Esophagus mucosa (tissue), 1 donor: ENCODE data around the gene CAMK1D. TPM values are rescaled to one million over a fixed set of nuclear protein-coding genes. Genes with fewer than 3 reads are reported as not detected.

ENCODE experiments used
- ATAC-seq: fragments of 200-7000 bp; cut with Tn5 transposase; one replicate; pipeline ENCODE4 v1.9.1; 2020
- total RNA-seq: library from RNA; stranded (reverse); gene quantifications from one replicate; pipeline ENCODE4 v1.2.4, GENCODE V29; 2023
- donor health status: DM: yes; HTN: yes; CAD: no.

The CAMK1D gene
- total RNA-seq, 1 donor from 2014 or later = 10.7 TPM

GRCh38 chr10:12566161-12567115 is 217.1 kb downstream of the CAMK1D start:
- ATAC-seq = no peak

GRCh38 chr10:12568391-12569009 is 219.2 kb downstream of the CAMK1D start:
- ATAC-seq = no peak

DNA sequence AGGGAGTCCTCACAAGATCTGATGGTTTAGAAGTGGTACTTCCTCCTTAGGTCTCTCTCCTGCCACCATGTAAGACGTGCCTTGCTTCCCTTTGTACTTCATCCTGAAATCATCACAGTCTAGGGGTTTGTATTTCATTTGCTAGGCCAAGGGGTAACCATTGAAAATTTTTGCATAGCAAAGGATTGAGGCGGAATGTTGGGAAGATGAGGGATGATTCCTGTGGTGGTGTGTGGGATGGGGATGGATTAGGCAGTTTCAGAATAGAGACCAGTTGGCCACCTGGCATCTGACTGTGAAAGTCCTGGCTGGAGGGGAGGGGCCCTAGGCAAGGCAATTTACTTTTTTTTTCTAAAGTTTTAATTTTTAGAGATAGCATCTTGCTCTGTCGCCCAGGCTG is 222.9 kb downstream of the CAMK1D start:
- ATAC-seq = no peak

- no peak for ATAC-seq
These were observed 228.3 kb downstream of the CAMK1D start for GRCh38 chr10:12577610-12578009.

- no peak for ATAC-seq
These were observed 230.9 kb downstream of the CAMK1D start for GRCh38 chr10:12579954-12580858.

DNA sequence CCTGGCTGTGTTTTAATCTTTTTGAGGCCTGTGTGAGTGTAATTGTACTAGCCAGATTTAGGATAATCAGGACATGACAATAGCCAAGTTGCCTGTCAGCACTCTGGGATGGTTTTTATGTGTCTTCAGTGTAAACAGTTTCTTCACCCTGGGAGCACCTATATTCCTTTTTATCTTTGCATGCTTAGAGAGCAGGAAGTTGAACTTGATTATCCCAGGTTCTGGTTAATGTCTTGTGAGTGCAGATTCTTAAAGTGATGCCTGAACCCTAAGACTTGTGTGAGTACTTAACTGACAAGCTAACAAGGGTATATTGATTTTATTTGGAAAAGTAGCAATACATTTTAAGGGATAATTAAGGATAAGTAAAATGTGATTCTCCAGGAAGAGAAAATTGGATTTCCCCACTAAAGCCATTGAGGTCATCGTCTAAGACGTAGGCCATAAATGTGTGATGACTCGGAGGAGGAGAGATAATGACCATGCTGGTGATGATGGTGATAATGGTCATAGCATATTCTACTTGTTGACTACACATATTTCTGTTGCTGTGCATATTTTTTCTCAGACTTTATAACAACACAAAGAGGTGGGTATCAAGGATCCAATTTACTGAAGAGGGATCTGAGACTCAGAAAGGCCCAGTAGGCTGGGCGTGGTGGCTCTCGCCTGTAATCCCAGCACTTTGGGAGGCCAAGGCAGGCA is 234.7 kb downstream of the CAMK1D start:
- no peak for ATAC-seq

- peak; percentile 51 for ATAC-seq
These were observed 237.4 kb downstream of the CAMK1D start for GRCh38 chr10:12586741-12587140.

- no peak for ATAC-seq
These were observed 238.1 kb downstream of the CAMK1D start for GRCh38 chr10:12587451-12587888.

DNA sequence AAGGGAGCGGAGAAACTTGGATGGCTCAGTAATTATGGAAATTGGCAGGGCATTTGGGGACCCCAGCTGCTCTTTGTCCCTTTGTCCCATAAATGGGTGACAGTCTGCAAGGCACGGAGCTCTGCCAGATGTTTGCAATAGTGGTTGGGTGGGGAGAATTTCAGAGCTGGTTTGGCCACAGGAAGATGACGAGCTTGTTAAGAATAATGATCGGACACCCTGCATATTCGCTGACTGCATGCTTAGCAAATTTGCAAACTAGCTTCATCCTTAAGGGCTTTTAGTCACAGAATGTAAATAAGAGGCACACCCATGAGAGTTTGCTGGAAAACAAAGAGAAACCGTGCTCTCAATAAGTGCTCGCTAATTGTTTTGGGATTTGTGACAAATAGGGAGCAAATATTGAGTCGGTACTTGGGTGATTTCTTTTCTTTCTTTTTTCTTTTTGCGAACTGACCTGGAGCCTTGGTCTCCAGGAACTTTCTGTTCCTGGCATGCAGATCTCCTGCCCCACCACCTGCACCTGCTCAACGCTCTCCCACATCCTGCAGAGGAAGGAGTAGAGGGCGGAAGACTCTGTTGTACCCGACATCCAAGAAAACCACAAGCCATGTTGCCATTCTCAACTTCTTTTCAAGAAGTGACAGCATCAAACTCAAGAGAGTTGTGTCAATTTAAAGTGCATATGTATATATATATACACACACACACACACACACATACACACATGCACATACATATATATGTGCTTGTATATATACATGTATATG is 238.9 kb downstream of the CAMK1D start:
- peak; percentile 89 for ATAC-seq

DNA sequence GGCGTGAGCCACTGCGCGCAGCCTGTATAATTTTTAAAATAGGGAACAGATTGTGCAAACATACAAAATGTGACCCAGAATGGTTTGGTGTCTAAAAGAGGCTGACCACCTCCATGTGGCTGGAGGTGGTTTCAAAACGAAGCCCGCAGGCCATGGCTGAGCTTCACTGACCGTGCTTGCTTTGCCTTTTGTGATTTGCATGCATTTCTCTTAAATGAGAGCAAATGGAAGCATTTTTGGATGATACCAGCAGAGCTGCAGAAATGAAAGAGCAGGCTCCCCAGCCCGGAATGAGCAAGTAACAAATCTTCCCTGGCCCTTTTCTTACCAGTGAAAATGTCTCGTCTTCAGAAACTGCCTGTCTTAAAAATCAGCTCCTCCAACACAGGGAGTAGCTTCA is 239.9 kb downstream of the CAMK1D start:
- no peak for ATAC-seq

DNA sequence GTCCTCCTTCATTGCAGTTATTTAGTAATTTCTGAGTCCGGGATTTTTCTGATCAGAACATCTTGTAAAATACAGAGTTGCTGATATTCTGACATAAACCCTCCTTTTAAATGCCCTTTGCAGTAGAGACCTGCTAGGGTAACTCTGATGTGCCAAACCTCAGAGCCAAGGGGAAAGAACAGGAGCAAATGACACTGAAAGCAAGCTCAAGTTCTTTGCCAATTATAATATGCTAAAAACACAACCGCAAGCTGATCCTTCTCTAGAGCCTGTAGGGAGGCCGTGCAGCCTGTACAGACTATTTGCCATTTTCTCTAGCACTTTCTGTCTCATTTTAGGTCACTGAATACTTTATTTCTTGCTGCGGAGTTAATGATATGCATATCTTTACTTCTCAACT is 240.4 kb downstream of the CAMK1D start:
- no peak for ATAC-seq

DNA sequence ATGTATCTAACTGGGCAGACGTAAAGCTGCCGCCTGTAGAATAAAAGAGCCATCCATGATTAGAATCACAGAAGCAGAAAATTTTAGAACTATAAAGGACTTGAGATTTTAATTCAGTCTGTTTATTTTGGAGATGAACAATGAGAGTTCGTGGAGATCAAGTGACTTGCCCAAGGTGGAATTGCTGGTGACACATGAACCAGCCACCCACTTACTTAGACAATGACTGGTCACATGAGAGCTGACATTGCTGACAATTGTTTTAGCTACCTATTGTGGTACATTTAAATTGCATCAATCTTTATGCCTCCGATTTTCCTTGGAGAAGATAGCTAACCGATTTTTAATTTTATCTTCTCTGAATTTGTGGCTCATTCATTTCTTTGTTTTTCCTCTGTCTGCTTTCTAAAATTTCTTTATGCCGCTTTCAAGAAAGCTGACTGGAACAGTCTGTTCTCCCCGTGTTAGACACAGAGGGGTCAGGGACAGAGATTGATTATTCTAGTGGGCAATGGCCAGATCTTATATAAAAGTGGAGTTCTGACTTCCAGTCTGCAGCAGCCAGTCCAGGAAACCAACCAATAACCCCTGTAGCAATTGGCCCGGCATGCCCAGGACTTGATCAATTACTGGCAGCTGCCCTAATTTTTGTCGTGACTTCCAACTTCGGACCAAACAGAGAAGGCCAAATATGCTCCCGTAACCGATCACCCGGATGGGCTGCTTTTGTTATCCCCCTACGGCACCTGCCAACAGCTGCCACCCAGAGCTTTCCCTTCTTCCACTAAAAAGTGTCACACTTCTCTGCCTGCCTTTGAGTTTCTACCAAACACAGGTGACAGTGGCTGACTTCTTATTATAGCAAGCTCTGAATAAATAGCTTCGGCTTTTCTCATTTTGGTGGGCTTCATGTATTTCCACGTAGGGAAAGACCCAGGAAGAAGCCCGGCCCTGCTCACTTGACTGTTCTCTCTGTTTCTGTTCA is 241.6 kb downstream of the CAMK1D start:
- no peak for ATAC-seq

GRCh38 chr10:12592967-12593366 is 243.6 kb downstream of the CAMK1D start:
- peak; percentile 42 for ATAC-seq

GRCh38 chr10:12594448-12594944 is 245.1 kb downstream of the CAMK1D start:
- ATAC-seq = peak; percentile 25

- ATAC-seq = no peak
These were observed 246.7 kb downstream of the CAMK1D start for GRCh38 chr10:12595936-12596576.

GRCh38 chr10:12597176-12597575 is 247.8 kb downstream of the CAMK1D start:
- no peak for ATAC-seq

- ATAC-seq = no peak
These were observed 248.7 kb downstream of the CAMK1D start for GRCh38 chr10:12597788-12598765.

GRCh38 chr10:12600652-12601051 is 251.3 kb downstream of the CAMK1D start:
- no peak for ATAC-seq
